HepG2 (cell line): ENCODE results near the gene SYT14.

ENCODE experiments used
- EP300 ChIP-seq, 3 experiments: sonication (generic) in 1 of 3; formaldehyde crosslinking in 1 of 3; IDR thresholded peaks; 2 replicates each; pipeline versions ENCODE4 v1.5.1 to v1.6.1; 2011 to 2020; ENCODE audit warnings: low read depth in 2 of 3, low read length in 2 of 3, borderline replicate concordance in 1 of 3, improper control_type of control experiment in 1 of 3, mild to moderate bottlenecking in 1 of 3, missing genetic modification reagents in 1 of 3, moderate library complexity in 1 of 3
- RBM39 ChIP-seq: fragments of 200-400 bp; formaldehyde crosslinking; IDR thresholded peaks from one replicate; pipeline ENCODE4 v1.6.1; 2018; ENCODE audit warnings: antibody characterized with exemption, mild to moderate bottlenecking, low read depth, low read length; ENCODE audit not compliant: poor library complexity, severe bottlenecking
- RNF2 ChIP-seq: fragments of 450-650 bp; conservative IDR thresholded peaks from 2 replicates; pipeline ENCODE4 v1.6.1; 2016; ENCODE audit warnings: low read depth
- SP2 ChIP-seq: sonication (generic); formaldehyde crosslinking; IDR thresholded peaks from 2 replicates; pipeline ENCODE4 v1.5.1; 2020; ENCODE audit warnings: mild to moderate bottlenecking, missing genetic modification reagents
- ZFX ChIP-seq: sonication (generic); formaldehyde crosslinking; IDR thresholded peaks from 2 replicates; pipeline ENCODE4 v1.4.0; 2020; ENCODE audit warnings: mild to moderate bottlenecking, low read depth, missing genetic modification reagents, moderate library complexity
- ZNF468 ChIP-seq: sonication (generic); formaldehyde crosslinking; IDR thresholded peaks from 2 replicates; pipeline ENCODE4 v1.8.0; 2022; ENCODE audit warnings: mild to moderate bottlenecking, moderate library complexity, missing genetic modification reagents
- ZNF720 ChIP-seq: sonication (generic); formaldehyde crosslinking; IDR thresholded peaks from 2 replicates; pipeline ENCODE4 v1.4.0; 2020; ENCODE audit warnings: missing genetic modification reagents
- TF ChIP-seq, protein P1 (sequence below): sonication (generic); formaldehyde crosslinking; IDR thresholded peaks from 2 replicates; pipeline ENCODE4 v1.9.0; 2021; ENCODE audit warnings: missing genetic modification reagents, borderline replicate concordance
- TF ChIP-seq, protein P2 (sequence below): sonication (generic); formaldehyde crosslinking; IDR thresholded peaks from 2 replicates; pipeline ENCODE4 v1.8.1; 2022; ENCODE audit warnings: mild to moderate bottlenecking, missing genetic modification reagents
- TF ChIP-seq, protein P3 (sequence below): sonication (generic); formaldehyde crosslinking; IDR thresholded peaks from 2 replicates; pipeline ENCODE4 v1.4.0; 2020; ENCODE audit warnings: mild to moderate bottlenecking, missing genetic modification reagents
- TF ChIP-seq, protein P4 (sequence below): IDR thresholded peaks from 2 replicates; pipeline ENCODE4 v1.6.1; 2012; ENCODE audit warnings: low read length, improper control_type of control experiment
- TF ChIP-seq, protein P5 (sequence below): sonication (generic); formaldehyde crosslinking; IDR thresholded peaks from 2 replicates; pipeline ENCODE4 v1.5.1; 2020; ENCODE audit warnings: missing genetic modification reagents, mild to moderate bottlenecking, borderline replicate concordance
- TF ChIP-seq, protein P6 (sequence below): sonication (generic); formaldehyde crosslinking; IDR thresholded peaks from 2 replicates; pipeline ENCODE4 v1.4.0; 2020; ENCODE audit warnings: low read depth, mild to moderate bottlenecking, missing genetic modification reagents

DNA sequence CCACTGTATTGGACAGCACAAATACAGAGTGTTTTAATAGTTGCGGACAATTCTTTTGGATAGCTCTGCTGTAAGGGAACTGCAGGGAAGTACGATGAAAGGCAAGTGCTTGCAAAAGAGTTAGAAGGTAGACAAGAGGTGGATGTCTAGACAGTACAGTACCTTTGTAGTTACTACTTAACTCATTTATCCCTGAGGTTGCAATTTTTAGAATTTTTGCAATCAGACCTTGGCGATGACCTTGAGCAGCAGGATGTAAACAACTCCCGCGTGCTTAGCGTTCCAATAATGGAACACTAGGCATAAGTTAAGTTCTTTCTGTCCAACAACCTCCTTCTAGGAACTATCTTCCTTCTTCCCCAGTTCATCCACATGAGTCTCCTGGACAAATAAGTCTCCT is 1.9 kb upstream of the SYT14 start:
- TF ChIP-seq, protein P1, sequence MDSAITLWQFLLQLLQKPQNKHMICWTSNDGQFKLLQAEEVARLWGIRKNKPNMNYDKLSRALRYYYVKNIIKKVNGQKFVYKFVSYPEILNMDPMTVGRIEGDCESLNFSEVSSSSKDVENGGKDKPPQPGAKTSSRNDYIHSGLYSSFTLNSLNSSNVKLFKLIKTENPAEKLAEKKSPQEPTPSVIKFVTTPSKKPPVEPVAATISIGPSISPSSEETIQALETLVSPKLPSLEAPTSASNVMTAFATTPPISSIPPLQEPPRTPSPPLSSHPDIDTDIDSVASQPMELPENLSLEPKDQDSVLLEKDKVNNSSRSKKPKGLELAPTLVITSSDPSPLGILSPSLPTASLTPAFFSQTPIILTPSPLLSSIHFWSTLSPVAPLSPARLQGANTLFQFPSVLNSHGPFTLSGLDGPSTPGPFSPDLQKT (CRISPR knock-in tag): no peak
- TF ChIP-seq ZNF720 (CRISPR knock-in tag) (no peak), ZNF468 (no peak), RBM39 (no peak), SP2 (CRISPR knock-in tag) (no peak), EP300 (IDR thresholded peaks at IDR 0.05; ENCODE audit: low read depth in 2 of 2, low read length in 2 of 2) (no peak), EP300 (CRISPR knock-in tag; IDR thresholded peaks at IDR 0.05; ENCODE audit: borderline replicate concordance) (no peak), ZFX (no peak), RNF2 (no peak)
- TF ChIP-seq, protein P2, sequence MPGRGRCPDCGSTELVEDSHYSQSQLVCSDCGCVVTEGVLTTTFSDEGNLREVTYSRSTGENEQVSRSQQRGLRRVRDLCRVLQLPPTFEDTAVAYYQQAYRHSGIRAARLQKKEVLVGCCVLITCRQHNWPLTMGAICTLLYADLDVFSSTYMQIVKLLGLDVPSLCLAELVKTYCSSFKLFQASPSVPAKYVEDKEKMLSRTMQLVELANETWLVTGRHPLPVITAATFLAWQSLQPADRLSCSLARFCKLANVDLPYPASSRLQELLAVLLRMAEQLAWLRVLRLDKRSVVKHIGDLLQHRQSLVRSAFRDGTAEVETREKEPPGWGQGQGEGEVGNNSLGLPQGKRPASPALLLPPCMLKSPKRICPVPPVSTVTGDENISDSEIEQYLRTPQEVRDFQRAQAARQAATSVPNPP (CRISPR knock-in tag): no peak
- TF ChIP-seq, protein P3, sequence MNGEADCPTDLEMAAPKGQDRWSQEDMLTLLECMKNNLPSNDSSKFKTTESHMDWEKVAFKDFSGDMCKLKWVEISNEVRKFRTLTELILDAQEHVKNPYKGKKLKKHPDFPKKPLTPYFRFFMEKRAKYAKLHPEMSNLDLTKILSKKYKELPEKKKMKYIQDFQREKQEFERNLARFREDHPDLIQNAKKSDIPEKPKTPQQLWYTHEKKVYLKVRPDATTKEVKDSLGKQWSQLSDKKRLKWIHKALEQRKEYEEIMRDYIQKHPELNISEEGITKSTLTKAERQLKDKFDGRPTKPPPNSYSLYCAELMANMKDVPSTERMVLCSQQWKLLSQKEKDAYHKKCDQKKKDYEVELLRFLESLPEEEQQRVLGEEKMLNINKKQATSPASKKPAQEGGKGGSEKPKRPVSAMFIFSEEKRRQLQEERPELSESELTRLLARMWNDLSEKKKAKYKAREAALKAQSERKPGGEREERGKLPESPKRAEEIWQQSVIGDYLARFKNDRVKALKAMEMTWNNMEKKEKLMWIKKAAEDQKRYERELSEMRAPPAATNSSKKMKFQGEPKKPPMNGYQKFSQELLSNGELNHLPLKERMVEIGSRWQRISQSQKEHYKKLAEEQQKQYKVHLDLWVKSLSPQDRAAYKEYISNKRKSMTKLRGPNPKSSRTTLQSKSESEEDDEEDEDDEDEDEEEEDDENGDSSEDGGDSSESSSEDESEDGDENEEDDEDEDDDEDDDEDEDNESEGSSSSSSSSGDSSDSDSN (CRISPR knock-in tag): no peak
- TF ChIP-seq, protein P4, sequence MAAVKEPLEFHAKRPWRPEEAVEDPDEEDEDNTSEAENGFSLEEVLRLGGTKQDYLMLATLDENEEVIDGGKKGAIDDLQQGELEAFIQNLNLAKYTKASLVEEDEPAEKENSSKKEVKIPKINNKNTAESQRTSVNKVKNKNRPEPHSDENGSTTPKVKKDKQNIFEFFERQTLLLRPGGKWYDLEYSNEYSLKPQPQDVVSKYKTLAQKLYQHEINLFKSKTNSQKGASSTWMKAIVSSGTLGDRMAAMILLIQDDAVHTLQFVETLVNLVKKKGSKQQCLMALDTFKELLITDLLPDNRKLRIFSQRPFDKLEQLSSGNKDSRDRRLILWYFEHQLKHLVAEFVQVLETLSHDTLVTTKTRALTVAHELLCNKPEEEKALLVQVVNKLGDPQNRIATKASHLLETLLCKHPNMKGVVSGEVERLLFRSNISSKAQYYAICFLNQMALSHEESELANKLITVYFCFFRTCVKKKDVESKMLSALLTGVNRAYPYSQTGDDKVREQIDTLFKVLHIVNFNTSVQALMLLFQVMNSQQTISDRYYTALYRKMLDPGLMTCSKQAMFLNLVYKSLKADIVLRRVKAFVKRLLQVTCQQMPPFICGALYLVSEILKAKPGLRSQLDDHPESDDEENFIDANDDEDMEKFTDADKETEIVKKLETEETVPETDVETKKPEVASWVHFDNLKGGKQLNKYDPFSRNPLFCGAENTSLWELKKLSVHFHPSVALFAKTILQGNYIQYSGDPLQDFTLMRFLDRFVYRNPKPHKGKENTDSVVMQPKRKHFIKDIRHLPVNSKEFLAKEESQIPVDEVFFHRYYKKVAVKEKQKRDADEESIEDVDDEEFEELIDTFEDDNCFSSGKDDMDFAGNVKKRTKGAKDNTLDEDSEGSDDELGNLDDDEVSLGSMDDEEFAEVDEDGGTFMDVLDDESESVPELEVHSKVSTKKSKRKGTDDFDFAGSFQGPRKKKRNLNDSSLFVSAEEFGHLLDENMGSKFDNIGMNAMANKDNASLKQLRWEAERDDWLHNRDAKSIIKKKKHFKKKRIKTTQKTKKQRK: no peak
- TF ChIP-seq, protein P5, sequence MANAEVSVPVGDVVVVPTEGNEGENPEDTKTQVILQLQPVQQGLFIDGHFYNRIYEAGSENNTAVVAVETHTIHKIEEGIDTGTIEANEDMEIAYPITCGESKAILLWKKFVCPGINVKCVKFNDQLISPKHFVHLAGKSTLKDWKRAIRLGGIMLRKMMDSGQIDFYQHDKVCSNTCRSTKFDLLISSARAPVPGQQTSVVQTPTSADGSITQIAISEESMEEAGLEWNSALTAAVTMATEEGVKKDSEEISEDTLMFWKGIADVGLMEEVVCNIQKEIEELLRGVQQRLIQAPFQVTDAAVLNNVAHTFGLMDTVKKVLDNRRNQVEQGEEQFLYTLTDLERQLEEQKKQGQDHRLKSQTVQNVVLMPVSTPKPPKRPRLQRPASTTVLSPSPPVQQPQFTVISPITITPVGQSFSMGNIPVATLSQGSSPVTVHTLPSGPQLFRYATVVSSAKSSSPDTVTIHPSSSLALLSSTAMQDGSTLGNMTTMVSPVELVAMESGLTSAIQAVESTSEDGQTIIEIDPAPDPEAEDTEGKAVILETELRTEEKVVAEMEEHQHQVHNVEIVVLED (CRISPR knock-in tag): no peak
- TF ChIP-seq, protein P6, sequence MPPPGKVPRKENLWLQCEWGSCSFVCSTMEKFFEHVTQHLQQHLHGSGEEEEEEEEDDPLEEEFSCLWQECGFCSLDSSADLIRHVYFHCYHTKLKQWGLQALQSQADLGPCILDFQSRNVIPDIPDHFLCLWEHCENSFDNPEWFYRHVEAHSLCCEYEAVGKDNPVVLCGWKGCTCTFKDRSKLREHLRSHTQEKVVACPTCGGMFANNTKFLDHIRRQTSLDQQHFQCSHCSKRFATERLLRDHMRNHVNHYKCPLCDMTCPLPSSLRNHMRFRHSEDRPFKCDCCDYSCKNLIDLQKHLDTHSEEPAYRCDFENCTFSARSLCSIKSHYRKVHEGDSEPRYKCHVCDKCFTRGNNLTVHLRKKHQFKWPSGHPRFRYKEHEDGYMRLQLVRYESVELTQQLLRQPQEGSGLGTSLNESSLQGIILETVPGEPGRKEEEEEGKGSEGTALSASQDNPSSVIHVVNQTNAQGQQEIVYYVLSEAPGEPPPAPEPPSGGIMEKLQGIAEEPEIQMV (CRISPR knock-in tag): no peak
